Dendritic cell treated with granulocyte-macrophage colony-stimulating factor and Interleukin-4, amounts not matched to agents 40 ng/mL and 50 ng/mL, for 4 days (primary cell): Measurements from ENCODE around the gene SNX12.

Experiments
- H3K27ac Mint-ChIP-seq: one replicate; pipeline ENCODE4 v1.8.0; 2022; ENCODE audit warnings: mild to moderate bottlenecking, mixed read lengths
- H3K27me3 Mint-ChIP-seq: one replicate; pipeline ENCODE4 v1.8.0; 2022; ENCODE audit warnings: mild to moderate bottlenecking, mixed read lengths
- H3K36me3 Mint-ChIP-seq: one replicate; pipeline ENCODE4 v1.8.0; 2022; ENCODE audit warnings: low read depth, mixed read lengths
- H3K4me1 Mint-ChIP-seq: one replicate; pipeline ENCODE4 v1.8.0; 2022; ENCODE audit warnings: low read depth, mixed read lengths
- H3K4me3 Mint-ChIP-seq: one replicate; pipeline ENCODE4 v1.8.0; 2022; ENCODE audit warnings: mild to moderate bottlenecking, moderate library complexity, mixed read lengths
- H3K9me3 Mint-ChIP-seq: one replicate; pipeline ENCODE4 v1.8.0; 2022; ENCODE audit warnings: mixed read lengths
- intact Hi-C: fragments of 100-400 bp; cut with micrococcal nuclease; formaldehyde crosslinking; loops from one replicate; pipeline ENCODE4 v1.15.0; 2022

Gene SNX12

DNA sequence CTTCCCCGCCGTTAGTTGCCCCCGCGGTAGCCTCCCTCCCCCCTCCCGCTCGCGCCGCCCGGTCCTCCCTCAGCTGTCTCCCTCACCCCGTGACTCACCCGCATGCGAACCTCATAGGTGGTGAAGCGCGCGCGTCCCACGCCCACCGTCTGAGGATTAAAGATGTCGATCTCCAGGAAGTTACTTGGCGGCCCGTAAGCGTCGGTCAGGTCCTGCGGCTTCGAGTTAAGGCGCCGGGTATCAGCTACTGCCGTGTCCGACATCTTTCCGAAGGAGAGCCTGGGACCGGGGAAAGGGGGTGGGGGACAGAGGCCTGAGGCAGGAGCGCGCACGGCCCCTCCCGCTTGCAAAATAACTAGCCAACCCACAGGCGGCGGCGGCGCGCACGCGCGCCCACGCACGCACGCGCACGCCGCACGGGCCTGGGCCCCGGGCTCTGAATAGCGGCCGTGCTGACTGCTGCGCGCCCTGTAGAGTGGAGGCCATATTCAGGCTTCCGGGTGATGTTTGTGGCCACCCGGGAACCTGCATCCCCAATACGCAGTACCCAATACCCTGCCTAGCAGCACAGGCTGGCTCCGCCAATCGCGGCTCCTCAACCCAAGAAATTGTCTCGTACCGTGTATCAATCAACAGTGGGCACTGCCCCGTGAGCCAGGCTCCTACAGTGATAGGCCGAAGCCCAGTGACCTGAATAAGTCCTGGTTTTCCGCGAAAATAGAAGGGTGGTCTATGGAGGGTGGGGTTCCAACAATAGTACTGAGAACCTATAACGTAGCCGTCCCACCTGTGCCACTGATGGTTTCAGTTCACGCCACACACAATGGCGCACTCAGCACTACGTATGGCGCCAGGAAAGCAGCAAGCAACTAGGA, at the start of gene SNX12:
SNX12 (minus strand) TSS at position 291 of the 875 bp plus-strand sequence; CDS start at position 263, 28 bp downstream.
- peaks cover 22% of the 10 kb centered on the region for H3K36me3 Mint-ChIP-seq
- H3K27ac Mint-ChIP-seq: peak within 1 kb of the TSS; percentile 94
- H3K27me3 Mint-ChIP-seq: no peaks in the 10 kb centered on the region
- no peaks in the 10 kb centered on the region for H3K9me3 Mint-ChIP-seq
- H3K4me1 Mint-ChIP-seq: peaks cover 28% of the 10 kb centered on the region
- peak within 1 kb of the TSS; percentile 99 for H3K4me3 Mint-ChIP-seq
- intact Hi-C loops: no loop called here

DNA sequence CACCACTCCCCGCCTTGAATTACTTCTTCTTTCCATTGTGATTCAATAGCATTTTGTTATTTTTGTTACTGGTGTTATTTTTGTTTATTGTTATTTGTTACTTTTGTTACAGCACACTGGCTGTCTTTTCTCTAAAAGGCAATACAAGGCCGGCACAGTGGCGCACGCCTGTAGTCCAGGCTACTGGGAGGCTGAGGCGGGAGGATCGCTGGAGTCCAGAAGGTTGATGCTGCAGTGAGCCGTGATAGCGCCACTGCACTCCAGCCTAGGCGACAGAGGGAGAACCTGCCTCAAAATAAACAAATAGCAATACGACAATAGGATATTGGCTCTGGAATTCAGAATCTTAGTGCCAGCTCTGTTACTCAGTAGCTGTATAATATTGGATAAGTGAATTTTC, 49.2 kb upstream of the SNX12 start:
- H3K27me3 Mint-ChIP-seq: no peaks in the 10 kb centered on the region
- H3K4me3 Mint-ChIP-seq: no peak overlapping the region
- intact Hi-C loops: no loop called here
- H3K27ac Mint-ChIP-seq: no peak overlapping the region
- H3K4me1 Mint-ChIP-seq: peaks cover 6% of the 10 kb centered on the region
- no peaks in the 10 kb centered on the region for H3K9me3 Mint-ChIP-seq
- H3K36me3 Mint-ChIP-seq: peaks cover 36% of the 10 kb centered on the region

DNA sequence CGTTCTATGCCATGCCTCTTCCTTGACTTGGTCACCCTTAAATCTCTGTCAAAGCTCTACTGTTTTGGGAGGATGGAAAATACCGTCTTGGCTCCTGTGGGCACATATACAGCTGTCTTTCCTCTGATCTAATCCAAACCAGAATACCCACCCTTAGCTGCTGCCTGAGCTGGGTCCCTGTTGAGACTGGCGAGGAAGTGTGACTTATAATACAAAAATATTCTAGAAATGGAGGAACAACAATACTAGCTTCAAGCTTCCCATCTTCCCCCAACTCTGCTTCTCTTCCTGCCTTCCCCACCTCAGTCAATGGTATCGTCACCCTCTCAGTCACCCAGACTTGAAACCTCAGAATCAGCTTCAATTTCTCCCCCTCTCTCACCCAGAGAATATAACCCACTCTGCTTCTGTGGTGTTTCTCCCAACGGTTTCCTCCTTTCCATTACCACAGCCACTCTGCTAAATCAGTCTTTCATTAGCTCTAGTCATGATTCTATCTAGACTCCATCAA, 43.8 kb upstream of the SNX12 start:
- Mint-ChIP-seq H3K27me3 (no peaks in the 10 kb centered on the region), H3K4me1 (peaks cover 60% of the 10 kb centered on the region), H3K36me3 (peaks cover 30% of the 10 kb centered on the region), H3K4me3 (peak overlapping the region; percentile 77), H3K9me3 (no peaks in the 10 kb centered on the region), H3K27ac (peak overlapping the region; percentile 88)
- intact Hi-C loops: no loop called here

DNA sequence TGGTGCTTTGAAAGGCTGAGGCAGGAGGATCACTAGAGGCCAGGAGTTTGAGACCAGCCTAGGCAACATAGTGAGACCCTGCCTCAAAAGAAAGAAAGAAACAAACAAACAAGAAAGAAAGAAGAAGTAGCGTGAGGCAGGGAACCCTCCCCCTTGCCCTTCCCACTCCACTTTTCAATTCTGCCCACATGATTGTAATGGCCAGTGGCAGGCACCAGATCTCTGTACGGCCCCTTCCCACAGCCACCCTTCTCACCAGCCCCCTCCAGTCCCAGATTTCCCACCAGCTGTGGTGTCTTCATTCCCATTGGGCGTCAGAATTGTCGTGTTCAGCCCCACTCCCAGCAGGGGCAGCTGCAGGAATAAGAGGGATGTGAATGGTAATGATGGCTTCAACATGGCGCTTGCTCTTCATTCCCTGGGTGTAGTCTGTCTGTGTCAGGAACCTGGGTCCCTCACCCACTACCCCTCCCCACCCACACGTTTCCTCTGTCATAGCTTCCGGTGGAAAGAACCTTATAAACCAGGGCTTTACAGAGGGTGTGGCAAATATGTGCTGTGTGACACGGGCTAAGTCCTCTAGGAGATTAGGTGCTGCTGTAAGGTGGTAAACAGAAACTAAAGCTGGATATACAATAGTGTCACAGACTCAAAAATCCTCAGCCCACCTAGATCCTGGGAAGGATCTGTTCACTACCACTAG, 43.2 kb upstream of the SNX12 start, which contains the start of gene IL2RG:
IL2RG (minus strand) TSS at position 437 of the 703 bp plus-strand sequence; CDS start at position 399, 38 bp downstream.
- H3K4me1 Mint-ChIP-seq: peaks cover 66% of the 10 kb centered on the region
- peak within 1 kb of the TSS; percentile 88 for H3K27ac Mint-ChIP-seq
- H3K4me3 Mint-ChIP-seq: peak within 1 kb of the TSS; percentile 77
- intact Hi-C loops: no loop called here
- H3K27me3 Mint-ChIP-seq: no peaks in the 10 kb centered on the region
- no peaks in the 10 kb centered on the region for H3K9me3 Mint-ChIP-seq
- peaks cover 35% of the 10 kb centered on the region for H3K36me3 Mint-ChIP-seq

DNA sequence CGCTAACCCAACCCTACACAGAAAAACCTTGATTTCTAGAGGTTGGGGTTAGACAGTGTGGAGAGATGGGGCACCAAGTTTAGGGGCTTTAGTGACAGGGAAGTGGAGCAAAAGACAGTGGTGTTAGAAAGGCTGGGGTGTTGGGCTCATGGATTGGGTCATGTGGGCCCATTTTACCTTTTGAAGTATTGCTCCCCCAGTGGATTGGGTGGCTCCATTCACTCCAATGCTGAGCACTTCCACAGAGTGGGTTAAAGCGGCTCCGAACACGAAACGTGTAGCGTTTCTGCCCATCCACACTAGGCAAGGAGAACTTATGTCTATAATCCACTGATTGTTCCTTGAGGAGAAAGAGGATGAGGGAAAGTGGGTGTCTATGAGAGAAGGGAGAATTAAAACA, 40.9 kb upstream of the SNX12 start:
- Mint-ChIP-seq H3K27ac (no peak overlapping the region), H3K9me3 (no peaks in the 10 kb centered on the region), H3K36me3 (peaks cover 36% of the 10 kb centered on the region), H3K4me3 (peak overlapping the region; percentile 42), H3K4me1 (peaks cover 81% of the 10 kb centered on the region), H3K27me3 (no peaks in the 10 kb centered on the region)
- intact Hi-C loops: no loop called here

DNA sequence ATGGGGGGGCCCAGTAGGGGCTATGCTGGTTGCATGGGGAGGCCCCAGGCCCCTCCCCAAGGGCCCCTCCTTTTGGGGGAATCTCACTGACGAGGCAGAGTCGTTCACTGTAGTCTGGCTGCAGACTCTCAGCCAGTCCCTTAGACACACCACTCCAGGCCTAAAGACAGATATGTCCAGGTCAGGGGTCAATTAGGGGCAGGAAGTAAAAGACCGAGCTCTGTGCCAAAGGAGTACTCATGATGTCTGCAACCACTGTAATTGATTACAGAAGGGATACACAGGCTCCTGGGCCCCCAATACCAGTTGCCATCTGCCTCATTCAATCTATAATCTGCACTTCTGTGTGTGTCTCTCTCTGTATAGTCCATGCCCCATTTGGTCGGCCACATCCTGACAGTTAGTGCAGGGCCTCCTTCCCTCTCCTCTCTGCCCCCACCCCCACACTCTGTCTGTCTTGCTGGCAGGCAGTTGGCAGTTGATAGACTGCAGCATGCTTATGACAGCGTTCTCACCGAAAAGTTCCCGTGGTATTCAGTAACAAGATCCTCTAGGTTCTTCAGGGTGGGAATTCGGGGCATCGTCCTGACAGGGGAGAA, 39.7 kb upstream of the SNX12 start:
- no peak overlapping the region for H3K4me3 Mint-ChIP-seq
- no peaks in the 10 kb centered on the region for H3K9me3 Mint-ChIP-seq
- intact Hi-C loops: no loop called here
- H3K27ac Mint-ChIP-seq: peak overlapping the region; percentile 37
- peaks cover 89% of the 10 kb centered on the region for H3K4me1 Mint-ChIP-seq
- H3K27me3 Mint-ChIP-seq: no peaks in the 10 kb centered on the region
- H3K36me3 Mint-ChIP-seq: peaks cover 36% of the 10 kb centered on the region

DNA sequence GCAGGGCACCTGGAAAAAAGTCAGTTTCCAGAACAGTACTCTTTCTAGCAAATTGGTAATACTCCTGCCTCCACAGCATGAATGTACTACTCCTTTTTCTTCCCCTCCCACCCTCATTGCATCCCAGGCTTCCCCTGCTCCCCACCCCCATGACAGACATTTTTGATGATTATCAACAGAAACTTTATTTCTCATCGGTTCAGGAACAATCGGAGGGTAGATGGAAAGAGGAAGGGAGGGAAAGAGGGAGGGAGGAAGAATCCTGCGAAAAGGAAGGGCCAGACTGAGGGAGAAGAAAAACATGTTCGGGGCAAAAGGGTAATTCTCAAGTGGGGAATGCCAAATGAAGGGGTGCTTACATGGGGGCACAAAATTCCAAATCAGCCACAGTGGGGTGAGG, 39.1 kb upstream of the SNX12 start:
- Mint-ChIP-seq H3K9me3 (no peaks in the 10 kb centered on the region), H3K4me1 (peaks cover 89% of the 10 kb centered on the region), H3K27me3 (no peaks in the 10 kb centered on the region), H3K27ac (no peak overlapping the region), H3K36me3 (peaks cover 36% of the 10 kb centered on the region), H3K4me3 (no peak overlapping the region)
- intact Hi-C loops: no loop called here

DNA sequence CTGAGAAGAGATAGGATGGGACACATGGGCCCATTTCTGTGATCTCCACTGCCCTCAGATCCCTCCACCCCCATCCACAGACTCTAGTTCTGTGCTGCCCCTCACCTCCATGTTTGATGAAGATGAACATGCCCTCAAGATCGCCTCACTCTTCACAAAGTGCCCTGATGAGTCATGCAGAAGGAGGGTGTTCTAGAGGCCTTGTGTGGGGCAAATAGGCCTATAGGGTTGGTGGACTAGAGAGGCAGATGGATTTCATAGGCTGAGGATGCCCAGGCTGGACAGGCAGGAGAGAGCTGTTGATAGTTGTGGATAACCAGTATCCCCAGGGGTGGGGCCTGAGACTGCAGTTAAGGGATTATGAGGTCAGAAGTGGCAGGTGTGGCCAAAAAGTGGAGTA, 38.3 kb upstream of the SNX12 start, which contains the start of gene CXorf65:
CXorf65 (minus strand) TSS at position 314 of the 400 bp plus-strand sequence; CDS start at position 130, 184 bp downstream.
- H3K9me3 Mint-ChIP-seq: no peaks in the 10 kb centered on the region
- peaks cover 81% of the 10 kb centered on the region for H3K4me1 Mint-ChIP-seq
- intact Hi-C loops: no loop called here
- peaks cover 40% of the 10 kb centered on the region for H3K36me3 Mint-ChIP-seq
- no peak within 1 kb of the TSS for H3K27ac Mint-ChIP-seq
- H3K27me3 Mint-ChIP-seq: no peaks in the 10 kb centered on the region
- H3K4me3 Mint-ChIP-seq: no peak within 1 kb of the TSS

DNA sequence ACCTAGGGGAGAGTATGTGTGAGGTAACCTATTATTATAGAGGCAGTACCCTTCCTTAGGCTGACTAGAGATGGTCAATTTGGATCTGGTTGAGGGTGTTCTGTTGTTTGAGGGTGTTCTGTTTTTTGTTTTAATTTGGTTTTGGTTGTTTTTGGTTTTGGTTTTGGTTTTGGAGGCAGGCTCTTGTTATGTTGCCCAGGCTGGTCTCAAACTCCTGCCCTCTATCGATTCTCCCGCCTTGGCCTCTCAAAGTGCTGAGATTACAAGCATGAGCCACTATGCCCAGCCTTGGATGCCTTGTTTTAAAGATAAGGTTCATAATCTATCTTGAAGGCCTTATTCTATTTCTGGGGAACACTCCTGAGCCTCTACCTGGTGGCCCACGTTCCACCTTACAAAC, 37.5 kb upstream of the SNX12 start:
- H3K4me3 Mint-ChIP-seq: no peak overlapping the region
- intact Hi-C loops: no loop called here
- no peaks in the 10 kb centered on the region for H3K27me3 Mint-ChIP-seq
- no peak overlapping the region for H3K27ac Mint-ChIP-seq
- no peaks in the 10 kb centered on the region for H3K9me3 Mint-ChIP-seq
- peaks cover 41% of the 10 kb centered on the region for H3K36me3 Mint-ChIP-seq
- peaks cover 74% of the 10 kb centered on the region for H3K4me1 Mint-ChIP-seq

DNA sequence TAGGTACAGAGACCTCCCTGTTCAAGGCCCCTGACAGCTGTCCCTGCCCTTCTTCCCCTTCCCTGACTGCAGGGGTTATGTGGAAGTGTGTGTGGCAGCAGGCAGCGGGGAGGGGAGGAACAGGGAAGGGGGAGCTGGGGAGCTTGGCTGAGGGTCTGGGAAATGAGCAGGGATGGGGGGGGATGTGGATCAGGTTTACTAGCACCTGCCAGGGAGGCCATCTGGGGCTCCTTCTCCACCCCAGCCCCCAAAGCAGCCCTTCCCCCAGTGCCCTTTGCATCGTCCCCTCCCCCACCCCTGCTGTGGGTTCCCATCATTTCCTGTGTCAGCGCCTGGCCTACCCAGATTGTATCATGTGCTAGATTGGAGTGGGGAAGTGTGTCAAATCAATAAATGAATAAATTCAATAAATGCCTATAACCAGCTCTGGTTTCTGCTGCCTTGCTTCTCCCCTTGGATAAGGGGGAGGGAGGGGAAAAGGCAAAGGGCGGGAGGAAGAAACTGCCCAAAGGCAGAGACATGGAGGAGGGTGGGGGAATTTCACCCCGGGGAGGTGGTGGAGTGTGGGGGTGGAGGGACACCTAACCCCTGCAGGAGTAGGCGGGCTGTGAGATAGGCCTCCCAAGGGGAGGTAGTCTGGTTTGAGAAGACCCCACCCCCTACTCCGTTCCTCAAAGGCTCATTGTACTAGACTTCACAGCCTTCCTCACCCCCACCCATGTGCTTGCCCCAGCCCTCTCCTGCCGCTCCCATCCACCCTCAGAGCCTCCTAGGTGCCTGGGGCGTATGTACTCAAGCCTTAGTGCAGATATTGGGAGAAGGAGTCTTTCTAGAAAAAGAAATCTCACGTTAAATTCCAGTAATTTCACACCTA, 35.2 kb upstream of the SNX12 start:
- Mint-ChIP-seq H3K4me1 (peaks cover 55% of the 10 kb centered on the region), H3K4me3 (no peak overlapping the region), H3K9me3 (no peaks in the 10 kb centered on the region), H3K36me3 (peaks cover 35% of the 10 kb centered on the region), H3K27me3 (no peaks in the 10 kb centered on the region), H3K27ac (peak overlapping the region; percentile 82)
- intact Hi-C loops: no loop called here

DNA sequence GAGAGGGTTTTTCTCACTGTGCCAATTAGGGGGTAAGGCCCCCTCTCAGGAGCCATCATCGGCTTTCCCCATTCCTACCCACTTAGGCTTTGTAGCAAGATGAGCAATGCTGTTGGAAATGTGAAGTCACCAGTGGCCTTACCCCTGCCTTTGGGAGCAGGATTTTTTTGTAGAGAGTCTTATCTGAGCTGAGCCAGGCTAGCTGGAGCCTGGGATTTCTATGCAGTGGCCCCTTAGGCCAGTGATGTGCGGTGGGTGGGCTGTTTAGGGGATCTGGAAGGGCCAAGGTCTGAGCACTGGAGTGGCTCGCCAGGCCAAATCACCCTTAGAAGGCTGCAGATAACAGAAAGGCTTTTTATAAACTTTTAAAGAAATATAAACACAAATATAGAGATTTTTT, 34.2 kb upstream of the SNX12 start:
- H3K27ac Mint-ChIP-seq: peak overlapping the region; percentile 82
- H3K27me3 Mint-ChIP-seq: no peaks in the 10 kb centered on the region
- H3K9me3 Mint-ChIP-seq: no peaks in the 10 kb centered on the region
- H3K4me1 Mint-ChIP-seq: peaks cover 44% of the 10 kb centered on the region
- H3K4me3 Mint-ChIP-seq: no peak overlapping the region
- intact Hi-C loops: no loop called here
- H3K36me3 Mint-ChIP-seq: peaks cover 25% of the 10 kb centered on the region

DNA sequence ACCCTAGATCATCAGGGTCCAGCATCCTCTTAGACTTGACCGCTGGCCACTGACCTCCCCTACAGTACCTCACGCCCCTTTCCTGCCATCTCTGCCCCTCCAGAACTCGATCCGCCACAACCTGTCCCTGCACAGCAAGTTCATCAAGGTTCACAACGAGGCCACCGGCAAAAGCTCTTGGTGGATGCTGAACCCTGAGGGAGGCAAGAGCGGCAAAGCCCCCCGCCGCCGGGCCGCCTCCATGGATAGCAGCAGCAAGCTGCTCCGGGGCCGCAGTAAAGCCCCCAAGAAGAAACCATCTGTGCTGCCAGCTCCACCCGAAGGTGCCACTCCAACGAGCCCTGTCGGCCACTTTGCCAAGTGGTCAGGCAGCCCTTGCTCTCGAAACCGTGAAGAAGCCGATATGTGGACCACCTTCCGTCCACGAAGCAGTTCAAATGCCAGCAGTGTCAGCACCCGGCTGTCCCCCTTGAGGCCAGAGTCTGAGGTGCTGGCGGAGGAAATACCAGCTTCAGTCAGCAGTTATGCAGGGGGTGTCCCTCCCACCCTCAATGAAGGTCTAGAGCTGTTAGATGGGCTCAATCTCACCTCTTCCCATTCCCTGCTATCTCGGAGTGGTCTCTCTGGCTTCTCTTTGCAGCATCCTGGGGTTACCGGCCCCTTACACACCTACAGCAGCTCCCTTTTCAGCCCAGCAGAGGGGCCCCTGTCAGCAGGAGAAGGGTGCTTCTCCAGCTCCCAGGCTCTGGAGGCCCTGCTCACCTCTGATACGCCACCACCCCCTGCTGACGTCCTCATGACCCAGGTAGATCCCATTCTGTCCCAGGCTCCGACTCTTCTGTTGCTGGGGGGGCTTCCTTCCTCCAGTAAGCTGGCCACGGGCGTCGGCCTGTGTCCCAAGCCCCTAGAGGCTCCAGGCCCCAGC, 32.7 kb upstream of the SNX12 start:
- Mint-ChIP-seq H3K4me1 (peaks cover 31% of the 10 kb centered on the region), H3K9me3 (no peaks in the 10 kb centered on the region), H3K36me3 (peaks cover 21% of the 10 kb centered on the region), H3K27me3 (no peaks in the 10 kb centered on the region), H3K4me3 (no peak overlapping the region), H3K27ac (peak overlapping the region; percentile 62)
- intact Hi-C loops: no loop called here
